HepG2 (cell line): ENCODE data around the gene SALL2. TPM values are rescaled to one million over a fixed set of nuclear protein-coding genes. Genes with fewer than 3 reads are reported as not detected.

Source experiments
- AGO2 ChIP-seq: fragments of 200-400 bp; formaldehyde crosslinking; optimal IDR thresholded peaks from 2 replicates; pipeline ENCODE3; 2017; ENCODE audit warnings: mild to moderate bottlenecking, low read depth, low read length, moderate library complexity
- AHDC1 ChIP-seq: sonication (generic); formaldehyde crosslinking; IDR thresholded peaks from 2 replicates; pipeline ENCODE4 v1.5.1; 2020; ENCODE audit warnings: mild to moderate bottlenecking, missing genetic modification reagents, borderline replicate concordance
- ASH2L ChIP-seq: fragments of 300-600, 200-600 bp; sonication (generic); IDR thresholded peaks from 2 replicates; pipeline ENCODE4 v1.7.0; 2017; ENCODE audit warnings: low read depth, mild to moderate bottlenecking, moderate library complexity, mixed read lengths, low read length; ENCODE audit not compliant: insufficient read length
- BRF2 ChIP-seq: sonication (generic); formaldehyde crosslinking; IDR thresholded peaks from 2 replicates; pipeline ENCODE4 v1.8.1; 2022; ENCODE audit warnings: mild to moderate bottlenecking, missing genetic modification reagents
- GABPA ChIP-seq, 2 experiments: IDR thresholded peaks; 2 replicates each; pipeline ENCODE4 v1.6.1; 2011 to 2016; ENCODE audit warnings: low read depth in 2 of 2, low read length in 1 of 2, missing biosample characterization in 1 of 2, missing genetic modification characterization in 1 of 2
- JUN ChIP-seq: sonication (generic); formaldehyde crosslinking; IDR thresholded peaks from 2 replicates; pipeline ENCODE4 v1.4.0; 2020; ENCODE audit warnings: mild to moderate bottlenecking, missing genetic modification reagents
- KDM3A ChIP-seq: IDR thresholded peaks from 2 replicates; pipeline ENCODE4 v1.6.1; 2018; ENCODE audit warnings: low read depth, missing compliant biosample characterization
- MIXL1 ChIP-seq: IDR thresholded peaks from 2 replicates; pipeline ENCODE4 v1.6.1; 2016
- NKX3-1 ChIP-seq: sonication (generic); formaldehyde crosslinking; IDR thresholded peaks from 2 replicates; pipeline ENCODE4 v1.5.0; 2020; ENCODE audit warnings: missing genetic modification reagents
- NR2F6 ChIP-seq, 2 experiments: IDR thresholded peaks; 2 replicates each; pipeline ENCODE4 v1.6.1; 2016; ENCODE audit warnings: antibody characterized with exemption in 1 of 2, mild to moderate bottlenecking in 1 of 2
- POLR2A ChIP-seq, 2 experiments: IDR thresholded peaks; 2 replicates each; pipeline ENCODE4 v1.6.1; 2011; ENCODE audit warnings: low read depth in 2 of 2, low read length in 2 of 2, mild to moderate bottlenecking in 1 of 2, moderate library complexity in 1 of 2; ENCODE audit not compliant: insufficient read depth in 1 of 2
- POLR2AphosphoS2 ChIP-seq: IDR thresholded peaks from 2 replicates; pipeline ENCODE4 v1.6.1; 2011; ENCODE audit warnings: low read depth, low read length, improper control_type of control experiment
- POLR2AphosphoS5 ChIP-seq: IDR thresholded peaks from 2 replicates; pipeline ENCODE4 v1.6.1; 2012; ENCODE audit warnings: low read depth, low read length
- POLR2G ChIP-seq: fragments of 200-400 bp; formaldehyde crosslinking; IDR thresholded peaks from 2 replicates; pipeline ENCODE4 v1.6.1; 2018; ENCODE audit warnings: mild to moderate bottlenecking, low read depth, low read length, moderate library complexity
- RAD21 ChIP-seq: fragments of 450-650 bp; formaldehyde crosslinking; IDR thresholded peaks from 2 replicates; pipeline ENCODE4 v1.5.0; 2020; ENCODE audit warnings: mild to moderate bottlenecking
- RFXAP ChIP-seq: sonication (generic); formaldehyde crosslinking; IDR thresholded peaks from 2 replicates; pipeline ENCODE4 v1.4.0; 2020; ENCODE audit warnings: missing genetic modification reagents, borderline replicate concordance
- TEAD3 ChIP-seq: optimal IDR thresholded peaks from 2 replicates; pipeline ENCODE3; 2016; ENCODE audit warnings: borderline replicate concordance
- ZBTB33 ChIP-seq: sonication (generic); formaldehyde crosslinking; IDR thresholded peaks from 2 replicates; pipeline ENCODE4 v1.4.0; 2020; ENCODE audit warnings: missing genetic modification reagents
- ZNF205 ChIP-seq: IDR thresholded peaks from 2 replicates; pipeline ENCODE4 v1.6.1; 2018; ENCODE audit warnings: missing biosample characterization, missing genetic modification reagents
- ZNF543 ChIP-seq: sonication (generic); formaldehyde crosslinking; IDR thresholded peaks from 2 replicates; pipeline ENCODE4 v1.4.0; 2020; ENCODE audit warnings: mild to moderate bottlenecking, missing genetic modification reagents
- ZSCAN25 ChIP-seq: sonication (generic); formaldehyde crosslinking; IDR thresholded peaks from 2 replicates; pipeline ENCODE4 v1.8.0; 2022; ENCODE audit warnings: mild to moderate bottlenecking, missing genetic modification reagents
- polyA plus RNA-seq, 8 experiments: library from polyadenylated mRNA; depleted of rRNA in 3 of 8; stranded (reverse) in 7 of 8; unstranded in 1 of 8; fragments of >200 nt; fragmentation: Illumina TruSeq in 4 of 8; extraction: Trizol in 4 of 8; gene quantifications; 2 replicates each; pipeline versions ENCODE4 v1.2.1 to v1.2.3, GENCODE V29; 2011 to 2016; ENCODE audit warnings: low read depth in 4 of 8, missing spikeins in 1 of 8, mixed read lengths in 1 of 8; ENCODE audit not compliant: insufficient read depth in 1 of 8
- total RNA-seq, 5 experiments: library from RNA; depleted of rRNA; stranded (reverse); fragments of >200 nt; fragmentation: Illumina TruSeq; extraction: Trizol; gene quantifications; 2 replicates each; pipeline ENCODE4 v1.2.3, GENCODE V29; 2016; ENCODE audit warnings: low read depth in 1 of 5

Gene SALL2
- total and polyA plus RNA-seq, 2 of the 13 experiments (the other 11 are each of a cell fraction or from before 2014, with no cell fraction given): 4.9 to 5.8 TPM

GRCh38 chr14:21498540-21499526 lies 27.3 kb downstream of the SALL2 start (continued):
- TF ChIP-seq GABPA (IDR thresholded peaks at IDR 0.05; ENCODE audit: low read depth, low read length) (no peak), GABPA (CRISPR knock-in tag; IDR thresholded peaks at IDR 0.05; ENCODE audit: low read depth) (0 out of 2 replicates have a peak, but pooled peaks have one; percentile 11), POLR2AphosphoS2 (no peak), JUN (CRISPR knock-in tag) (no peak), ZBTB33 (CRISPR knock-in tag) (peak; percentile 76; the same call in 1 of the 2 replicates), POLR2AphosphoS5 (peak; percentile 64), KDM3A (CRISPR knock-in tag) (no peak), NKX3-1 (no peak; the same call in 1 of the 2 replicates), POLR2A (IDR thresholded peaks at IDR 0.05; ENCODE audit: insufficient read depth in 1 of 2, low read depth in 2 of 2, low read length in 2 of 2) (0 out of 4 replicates have a peak, but pooled peaks of 1 of the 2 experiments have one; percentile 18), POLR2G (peak; percentile 19; the same call in 1 of the 2 replicates), NR2F6 (IDR thresholded peaks at IDR 0.05) (no peak), NR2F6 (CRISPR knock-in tag; IDR thresholded peaks at IDR 0.05) (no peak), ASH2L (peak; percentile 26), ZNF543 (0 out of 2 replicates have a peak, but pooled peaks have one; percentile 34), MIXL1 (peak; percentile 67; the same call in 1 of the 2 replicates), AGO2 (no peak), TEAD3 (CRISPR knock-in tag) (peak; percentile 19), ZSCAN25 (CRISPR knock-in tag) (no peak), RFXAP (no peak), BRF2 (no peak), ZNF205 (CRISPR knock-in tag) (no peak), AHDC1 (CRISPR knock-in tag) (no peak), RAD21 (CRISPR knock-in tag) (peak; percentile 82)
